A673 (cell line): ENCODE results near the gene FAM114A1.

ENCODE experiments used
- CTCF ChIP-seq: fragments of 300-800, 200-600 bp; sonication (generic); conservative IDR thresholded peaks from 2 replicates; pipeline ENCODE4 v1.5.1; 2017; ENCODE audit warnings: low read depth, mild to moderate bottlenecking, antibody characterized with exemption, low read length, moderate library complexity, mixed read lengths
- EZH2 ChIP-seq: fragments of 200-600 bp; sonication (generic); IDR thresholded peaks from 2 replicates; pipeline ENCODE4 v1.6.1; 2017; ENCODE audit warnings: borderline replicate concordance, low read depth, mild to moderate bottlenecking, mixed read lengths, antibody characterized with exemption, low read length; ENCODE audit not compliant: poor library complexity, severe bottlenecking

- TF ChIP-seq CTCF: no peak
- TF ChIP-seq EZH2: no peak
Measured at GRCh38 chr4:38965866-38966265, 98.3 kb downstream of the FAM114A1 start.
